Measurements from ENCODE around the gene RAG2. TPM values are rescaled to one million over a fixed set of nuclear protein-coding genes. Genes with fewer than 3 reads are reported as not detected.

Gene RAG2
- total and polyA plus RNA-seq, 2 experiments from 2014 or later = not detected

DNA sequence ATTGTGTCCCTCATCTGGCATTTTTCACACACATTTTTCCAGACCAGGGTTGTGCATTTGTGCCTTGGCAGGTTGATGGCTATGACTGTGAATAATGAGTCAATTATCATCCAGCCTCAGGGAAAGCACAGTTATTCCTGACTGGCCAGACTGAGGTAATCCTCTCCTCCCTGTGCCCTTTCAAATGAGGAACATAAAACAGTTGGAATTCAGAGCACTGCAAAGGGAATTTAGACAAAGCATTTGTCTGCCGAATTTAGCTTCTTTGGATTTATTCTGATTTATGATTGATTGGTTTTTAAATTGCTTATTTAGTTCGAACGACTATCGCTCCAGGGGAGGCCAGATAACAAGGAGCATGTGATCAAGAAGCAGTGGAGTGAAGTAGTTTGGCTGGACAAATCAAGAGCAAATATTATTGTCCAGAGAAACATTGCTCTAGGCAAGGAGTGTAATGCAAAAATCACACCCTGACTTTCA, 30.8 kb upstream of the RAG2 start:
- TF ChIP-seq EZH2 (IDR thresholded peaks at IDR 0.05; ENCODE audit: borderline replicate concordance) = no peak
- no peaks in the 10 kb centered on the region for H4K20me1 ChIP-seq (ENCODE audit: insufficient read depth, poor library complexity, severe bottlenecking)
- H3K4me2 ChIP-seq = no peak overlapping the region
- H3K36me3 ChIP-seq (replicated peaks; ENCODE audit: insufficient read depth, low read depth) = no peaks in the 10 kb centered on the region
- H3K4me1 ChIP-seq (ENCODE audit: insufficient read depth) = no peaks in the 10 kb centered on the region
- H3K9me2 ChIP-seq (replicated peaks; ENCODE audit: insufficient read depth) = no peaks in the 10 kb centered on the region
- H3K9me3 ChIP-seq (ENCODE audit: low read depth) = no peaks in the 10 kb centered on the region
- no peak overlapping the region for H3K27ac ChIP-seq
- H3K79me2 ChIP-seq = no peaks in the 10 kb centered on the region
- H3K27me3 ChIP-seq = no peaks in the 10 kb centered on the region
- no peak for DNase-seq (ENCODE audit: low spot score)
- H3K4me3 ChIP-seq = no peak overlapping the region
- WGBS (ENCODE audit: low lambda C conversion rate, missing lambda C conversion rate) = 48% methylated on average over 4 of the region's 4 CpGs
- H2AFZ ChIP-seq = no peak overlapping the region

GRCh38 chr11:36628141-36628540, 30.1 kb upstream of the RAG2 start:
- Histone ChIP-seq H3K79me2 (no peaks in the 10 kb centered on the region), H3K9me3 (ENCODE audit: low read depth) (no peaks in the 10 kb centered on the region), H3K4me2 (no peak overlapping the region), H3K9me2 (replicated peaks; ENCODE audit: insufficient read depth) (no peaks in the 10 kb centered on the region), H3K4me1 (ENCODE audit: insufficient read depth) (no peaks in the 10 kb centered on the region), H2AFZ (no peak overlapping the region), H3K4me3 (no peak overlapping the region), H3K36me3 (replicated peaks; ENCODE audit: insufficient read depth, low read depth) (no peaks in the 10 kb centered on the region), H4K20me1 (ENCODE audit: insufficient read depth, poor library complexity, severe bottlenecking) (no peaks in the 10 kb centered on the region), H3K27ac (no peak overlapping the region), H3K27me3 (no peaks in the 10 kb centered on the region)
- 91% methylated on average over 5 of the region's 5 CpGs for WGBS (ENCODE audit: low lambda C conversion rate, missing lambda C conversion rate)
- no peak for TF ChIP-seq EZH2 (IDR thresholded peaks at IDR 0.05; ENCODE audit: borderline replicate concordance)
- no peak for TF ChIP-seq EZH2phosphoT487 (IDR thresholded peaks at IDR 0.05; ENCODE audit: low read depth, severe bottlenecking, unreplicated experiment)
- TF ChIP-seq, protein P1, sequence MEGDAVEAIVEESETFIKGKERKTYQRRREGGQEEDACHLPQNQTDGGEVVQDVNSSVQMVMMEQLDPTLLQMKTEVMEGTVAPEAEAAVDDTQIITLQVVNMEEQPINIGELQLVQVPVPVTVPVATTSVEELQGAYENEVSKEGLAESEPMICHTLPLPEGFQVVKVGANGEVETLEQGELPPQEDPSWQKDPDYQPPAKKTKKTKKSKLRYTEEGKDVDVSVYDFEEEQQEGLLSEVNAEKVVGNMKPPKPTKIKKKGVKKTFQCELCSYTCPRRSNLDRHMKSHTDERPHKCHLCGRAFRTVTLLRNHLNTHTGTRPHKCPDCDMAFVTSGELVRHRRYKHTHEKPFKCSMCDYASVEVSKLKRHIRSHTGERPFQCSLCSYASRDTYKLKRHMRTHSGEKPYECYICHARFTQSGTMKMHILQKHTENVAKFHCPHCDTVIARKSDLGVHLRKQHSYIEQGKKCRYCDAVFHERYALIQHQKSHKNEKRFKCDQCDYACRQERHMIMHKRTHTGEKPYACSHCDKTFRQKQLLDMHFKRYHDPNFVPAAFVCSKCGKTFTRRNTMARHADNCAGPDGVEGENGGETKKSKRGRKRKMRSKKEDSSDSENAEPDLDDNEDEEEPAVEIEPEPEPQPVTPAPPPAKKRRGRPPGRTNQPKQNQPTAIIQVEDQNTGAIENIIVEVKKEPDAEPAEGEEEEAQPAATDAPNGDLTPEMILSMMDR (IDR thresholded peaks at IDR 0.05; ENCODE audit: poor library complexity) = no peak
- DNase-seq (ENCODE audit: low spot score) = no peak

GRCh38 chr11:36627471-36627870, 29.4 kb upstream of the RAG2 start:
- H3K27me3 ChIP-seq = no peaks in the 10 kb centered on the region
- H3K9me3 ChIP-seq (ENCODE audit: low read depth) = no peaks in the 10 kb centered on the region
- H3K9me2 ChIP-seq (replicated peaks; ENCODE audit: insufficient read depth) = no peaks in the 10 kb centered on the region
- H3K4me3 ChIP-seq = no peak overlapping the region
- no peak overlapping the region for H2AFZ ChIP-seq
- H4K20me1 ChIP-seq (ENCODE audit: insufficient read depth, poor library complexity, severe bottlenecking) = no peaks in the 10 kb centered on the region
- H3K4me1 ChIP-seq (ENCODE audit: insufficient read depth) = no peaks in the 10 kb centered on the region
- H3K27ac ChIP-seq = no peak overlapping the region
- H3K79me2 ChIP-seq = no peaks in the 10 kb centered on the region
- no peaks in the 10 kb centered on the region for H3K36me3 ChIP-seq (replicated peaks; ENCODE audit: insufficient read depth, low read depth)
- H3K4me2 ChIP-seq = no peak overlapping the region
- TF ChIP-seq, protein P1 (IDR thresholded peaks at IDR 0.05; ENCODE audit: poor library complexity) = no peak
- TF ChIP-seq EZH2phosphoT487 (IDR thresholded peaks at IDR 0.05; ENCODE audit: low read depth, severe bottlenecking, unreplicated experiment) (no peak), EZH2 (IDR thresholded peaks at IDR 0.05; ENCODE audit: borderline replicate concordance) (no peak)
- DNase-seq (ENCODE audit: low spot score) = no peak
- WGBS (ENCODE audit: low lambda C conversion rate, missing lambda C conversion rate) = 89% methylated on average over 2 of the region's 2 CpGs

GRCh38 chr11:36627006-36627405, 29.0 kb upstream of the RAG2 start:
- H3K4me1 ChIP-seq (ENCODE audit: insufficient read depth) = no peaks in the 10 kb centered on the region

More at GRCh38 chr11:36627006-36627405, 29.0 kb upstream of the RAG2 start:
- Histone ChIP-seq H3K9me2 (replicated peaks; ENCODE audit: insufficient read depth) (no peaks in the 10 kb centered on the region), H3K27ac (no peak overlapping the region), H3K27me3 (no peaks in the 10 kb centered on the region), H3K79me2 (no peaks in the 10 kb centered on the region), H4K20me1 (ENCODE audit: insufficient read depth, poor library complexity, severe bottlenecking) (no peaks in the 10 kb centered on the region), H3K4me3 (no peak overlapping the region), H3K4me2 (no peak overlapping the region), H2AFZ (no peak overlapping the region), H3K9me3 (ENCODE audit: low read depth) (no peaks in the 10 kb centered on the region), H3K36me3 (replicated peaks; ENCODE audit: insufficient read depth, low read depth) (no peaks in the 10 kb centered on the region)
- WGBS (ENCODE audit: low lambda C conversion rate, missing lambda C conversion rate) = 100% methylated on average over 1 of the region's 1 CpG
- DNase-seq (ENCODE audit: low spot score) = no peak
- TF ChIP-seq, protein P1 (IDR thresholded peaks at IDR 0.05; ENCODE audit: poor library complexity) = no peak
- TF ChIP-seq EZH2phosphoT487 (IDR thresholded peaks at IDR 0.05; ENCODE audit: low read depth, severe bottlenecking, unreplicated experiment) (no peak), EZH2 (IDR thresholded peaks at IDR 0.05; ENCODE audit: borderline replicate concordance) (no peak)
